GM12891 (cell line): ENCODE measurements around the gene NOL9.
"Not testable (repeated sequence)": the region's sequence is repeated elsewhere in the genome, so short reads cannot be mapped to it uniquely, and the experiment has no call there.

Source experiments
- DNase-seq: peaks from one replicate; pipeline ENCODE4 v3.0.0; 2011; ENCODE audit warnings: low spot score; ENCODE audit not compliant: insufficient read length
- FAIRE-seq: peaks from 2 replicates; lab custom pipeline; 2011; peaks lifted over from hg19 to GRCh38; lab: Jason Lieb, UNC
- PAX5 ChIP-seq: IDR thresholded peaks from 2 replicates; pipeline ENCODE4 v1.6.1; 2011; ENCODE audit warnings: low read length, moderate library complexity, mild to moderate bottlenecking; ENCODE audit not compliant: insufficient read depth, severe bottlenecking
- POLR2A ChIP-seq: IDR thresholded peaks from 2 replicates; pipeline ENCODE4 v1.6.1; 2011; ENCODE audit warnings: low read depth, low read length, control low read depth
- POLR2AphosphoS5 ChIP-seq: IDR thresholded peaks from 2 replicates; pipeline ENCODE4 v1.6.1; 2011; ENCODE audit warnings: low read depth, low read length, control low read depth
- POU2F2 ChIP-seq: IDR thresholded peaks from 2 replicates; pipeline ENCODE4 v1.6.1; 2011; ENCODE audit warnings: low read depth, mild to moderate bottlenecking, control low read depth, low read length, moderate library complexity
- SPI1 ChIP-seq: IDR thresholded peaks from 2 replicates; pipeline ENCODE4 v1.6.1; 2011; ENCODE audit warnings: low read depth, low read length, control low read depth
- TAF1 ChIP-seq: IDR thresholded peaks from 2 replicates; pipeline ENCODE4 v1.6.1; 2011; ENCODE audit warnings: low read depth, low read length, control low read depth

The NOL9 gene

GRCh38 chr1:6500544-6501278 lies 53.6 kb downstream of the NOL9 start:
- no peak for TF ChIP-seq POU2F2
- no peak for TF ChIP-seq POLR2A
- TF ChIP-seq POLR2AphosphoS5, result no peak
- no peak for TF ChIP-seq SPI1
- no peak for TF ChIP-seq PAX5
- no peak for TF ChIP-seq TAF1
- FAIRE-seq (no peak), DNase-seq (no peak)

- TF ChIP-seq PAX5 (no peak), POU2F2 (no peak), SPI1 (no peak), POLR2A (no peak)
- DNase-seq, result no peak
- no peak for FAIRE-seq
Observed at GRCh38 chr1:6499296-6499695, 55.0 kb downstream of the NOL9 start.

- FAIRE-seq (no peak), DNase-seq (no peak)
- TF ChIP-seq SPI1, result no peak
- no peak for TF ChIP-seq POLR2A
- TF ChIP-seq PAX5, result no peak
- TF ChIP-seq TAF1, result no peak
- no peak for TF ChIP-seq POU2F2
- no peak for TF ChIP-seq POLR2AphosphoS5
Observed at GRCh38 chr1:6498576-6499111, 55.7 kb downstream of the NOL9 start.

- TF ChIP-seq TAF1 (no peak), POLR2A (no peak), PAX5 (no peak), SPI1 (no peak), POLR2AphosphoS5 (no peak), POU2F2 (no peak)
- DNase-seq (no peak), FAIRE-seq (no peak)
Observed at GRCh38 chr1:6497867-6498575, 56.3 kb downstream of the NOL9 start.

- FAIRE-seq (peak; percentile 77), DNase-seq (peak; percentile 72)
- TF ChIP-seq POLR2A (no peak), TAF1 (no peak), SPI1 (no peak), POLR2AphosphoS5 (no peak), PAX5 (no peak), POU2F2 (no peak)
Observed at GRCh38 chr1:6497215-6497866, 57.0 kb downstream of the NOL9 start.

- FAIRE-seq, result no peak
- DNase-seq, result no peak
- TF ChIP-seq POLR2AphosphoS5 (no peak), POLR2A (no peak), POU2F2 (no peak), TAF1 (no peak), SPI1 (no peak), PAX5 (no peak)
Observed at GRCh38 chr1:6496890-6497214, 57.5 kb downstream of the NOL9 start.

GRCh38 chr1:6496365-6496721 lies 58.0 kb downstream of the NOL9 start:
- FAIRE-seq (no peak), DNase-seq (no peak)

GRCh38 chr1:6495540-6496364 lies 58.6 kb downstream of the NOL9 start:
- FAIRE-seq (no peak), DNase-seq (no peak)
- no peak for TF ChIP-seq PAX5
- no peak for TF ChIP-seq SPI1
- no peak for TF ChIP-seq POLR2A
- TF ChIP-seq POU2F2, result no peak
- no peak for TF ChIP-seq POLR2AphosphoS5
- no peak for TF ChIP-seq TAF1

More at GRCh38 chr1:6496365-6496721, 58.0 kb downstream of the NOL9 start:
- TF ChIP-seq POLR2AphosphoS5 (no peak), POLR2A (no peak), PAX5 (no peak), SPI1 (no peak), POU2F2 (no peak), TAF1 (no peak)

GRCh38 chr1:6495041-6495441 lies 59.3 kb downstream of the NOL9 start:
- DNase-seq (no peak), FAIRE-seq (no peak)
- no peak for TF ChIP-seq PAX5
- no peak for TF ChIP-seq POU2F2
- no peak for TF ChIP-seq POLR2AphosphoS5
- no peak for TF ChIP-seq POLR2A
- no peak for TF ChIP-seq SPI1
- TF ChIP-seq TAF1, result no peak

- DNase-seq (no peak), FAIRE-seq (no peak)
- no peak for TF ChIP-seq TAF1
- TF ChIP-seq PAX5, result no peak
- no peak for TF ChIP-seq POLR2AphosphoS5
- no peak for TF ChIP-seq SPI1
- TF ChIP-seq POU2F2, result no peak
- TF ChIP-seq POLR2A, result no peak
Observed at GRCh38 chr1:6494627-6495026, 59.7 kb downstream of the NOL9 start.

GRCh38 chr1:6493834-6494223 lies 60.5 kb downstream of the NOL9 start:
- FAIRE-seq, DNase-seq: not testable (repeated sequence)
